HepG2 (cell line): ENCODE data around the gene VDAC2.

Experiments
- BRF2 ChIP-seq: sonication (generic); formaldehyde crosslinking; IDR thresholded peaks from 2 replicates; pipeline ENCODE4 v1.8.1; 2022; ENCODE audit warnings: mild to moderate bottlenecking, missing genetic modification reagents
- CBX1 ChIP-seq: IDR thresholded peaks from one replicate; pipeline ENCODE4 v1.6.1; 2016; ENCODE audit warnings: antibody characterized with exemption, low read depth
- CTCF ChIP-seq: sonication (generic); formaldehyde crosslinking; IDR thresholded peaks from 2 replicates; pipeline ENCODE4 v1.5.0; 2020; ENCODE audit warnings: mild to moderate bottlenecking, missing genetic modification reagents, moderate library complexity
- MLXIP ChIP-seq: sonication (generic); formaldehyde crosslinking; IDR thresholded peaks from 2 replicates; pipeline ENCODE4 v1.9.0; 2021; ENCODE audit warnings: missing genetic modification reagents, borderline replicate concordance
- NCOR1 ChIP-seq: fragments of 200-600 bp; sonication (generic); IDR thresholded peaks from 2 replicates; pipeline ENCODE4 v1.7.0; 2017; ENCODE audit warnings: antibody characterized with exemption, low read length, borderline replicate concordance
- NR2C2 ChIP-seq: sonication (generic); formaldehyde crosslinking; IDR thresholded peaks from 2 replicates; pipeline ENCODE4 v1.4.0; 2020; ENCODE audit warnings: missing genetic modification reagents, mild to moderate bottlenecking, moderate library complexity, borderline replicate concordance
- SUZ12 ChIP-seq: fragments of 150-350 bp; IDR thresholded peaks from 2 replicates; pipeline ENCODE4 v1.6.1; 2014; ENCODE audit warnings: low read depth, low read length
- TBL1XR1 ChIP-seq: fragments of 150-350 bp; IDR thresholded peaks from 2 replicates; pipeline ENCODE4 v1.6.1; 2014; ENCODE audit warnings: borderline replicate concordance, low read length; ENCODE audit not compliant: partially characterized antibody
- TCF7L2 ChIP-seq: IDR thresholded peaks from 2 replicates; pipeline ENCODE4 v1.6.1; 2011; ENCODE audit warnings: mild to moderate bottlenecking, low read depth, low read length, moderate library complexity
- ZBTB7B ChIP-seq: sonication (generic); formaldehyde crosslinking; IDR thresholded peaks from 2 replicates; pipeline ENCODE4 v1.4.0; 2020; ENCODE audit warnings: missing genetic modification reagents

GRCh38 chr10:75181073-75181472, 29.5 kb upstream of the VDAC2 start:
- TF ChIP-seq ZBTB7B (CRISPR knock-in tag) = no peak
- TF ChIP-seq NR2C2 (CRISPR knock-in tag) = no peak
- TF ChIP-seq SUZ12 = no peak
- no peak for TF ChIP-seq CTCF (CRISPR knock-in tag)
- TF ChIP-seq TCF7L2 = no peak
- no peak for TF ChIP-seq CBX1
- TF ChIP-seq NCOR1 = no peak
- no peak for TF ChIP-seq MLXIP
- no peak for TF ChIP-seq TBL1XR1
- TF ChIP-seq BRF2 = no peak
